Calu3 (cell line): ENCODE results near the gene HCRTR1. TPM values are rescaled to one million over a fixed set of nuclear protein-coding genes. Genes with fewer than 3 reads are reported as not detected.
A peak's percentile ranks its signal among the peaks of the same experiment; 100 is the strongest.

Source experiments
- BruUV-seq: library from RNA; stranded (reverse); fragments of 400-500 nt; replicated peaks from 2 replicates; lab custom pipeline; 2021; lab: Mats Ljungman, UMichigan
- CTCF ChIA-PET: fragments of 300-600 bp; sonication (Branson Sonifier 250); formaldehyde crosslinking; loops from one replicate; lab custom pipeline; 2022; ENCODE audit warnings: antibody characterized with exemption; lab: Charles Lee
- DNase-seq: peaks from one replicate; pipeline ENCODE4 v3.0.0; 2022
- H3K27ac Mint-ChIP-seq: one replicate; pipeline ENCODE4 v1.8.0; 2022; ENCODE audit warnings: mixed read lengths; ENCODE audit not compliant: unreplicated experiment
- H3K27me3 Mint-ChIP-seq: one replicate; pipeline ENCODE4 v1.8.0; 2022; ENCODE audit warnings: mixed read lengths; ENCODE audit not compliant: unreplicated experiment
- H3K36me3 Mint-ChIP-seq: one replicate; pipeline ENCODE4 v1.8.0; 2022; ENCODE audit warnings: mild to moderate bottlenecking, moderate library complexity, mixed read lengths; ENCODE audit not compliant: insufficient read depth, unreplicated experiment
- H3K4me1 Mint-ChIP-seq: one replicate; pipeline ENCODE4 v1.8.0; 2022; ENCODE audit warnings: mild to moderate bottlenecking, low read depth, mixed read lengths; ENCODE audit not compliant: unreplicated experiment
- H3K4me3 Mint-ChIP-seq: one replicate; pipeline ENCODE4 v1.8.0; 2022; ENCODE audit warnings: mild to moderate bottlenecking, low read depth, moderate library complexity, mixed read lengths; ENCODE audit not compliant: unreplicated experiment
- H3K9me3 Mint-ChIP-seq: one replicate; pipeline ENCODE4 v1.8.0; 2022; ENCODE audit warnings: low read depth, mixed read lengths; ENCODE audit not compliant: unreplicated experiment
- intact Hi-C: fragments of 100-400 bp; cut with micrococcal nuclease; formaldehyde crosslinking; loops from one replicate; pipeline ENCODE4 v1.10.0; 2022; ENCODE audit not compliant: unreplicated experiment
- total RNA-seq: library from RNA; stranded (reverse); gene quantifications from 2 replicates; pipeline ENCODE4 v1.2.3, GENCODE V29; 2022
- TF ChIP-seq, protein P1 (sequence below): fragments of 200-600 bp; IDR thresholded peaks from one replicate; pipeline ENCODE4 v1.8.0; 2022; ENCODE audit warnings: antibody characterized with exemption; ENCODE audit not compliant: unreplicated experiment

Gene HCRTR1
- total RNA-seq, 1 experiment from 2014 or later = not detected

DNA sequence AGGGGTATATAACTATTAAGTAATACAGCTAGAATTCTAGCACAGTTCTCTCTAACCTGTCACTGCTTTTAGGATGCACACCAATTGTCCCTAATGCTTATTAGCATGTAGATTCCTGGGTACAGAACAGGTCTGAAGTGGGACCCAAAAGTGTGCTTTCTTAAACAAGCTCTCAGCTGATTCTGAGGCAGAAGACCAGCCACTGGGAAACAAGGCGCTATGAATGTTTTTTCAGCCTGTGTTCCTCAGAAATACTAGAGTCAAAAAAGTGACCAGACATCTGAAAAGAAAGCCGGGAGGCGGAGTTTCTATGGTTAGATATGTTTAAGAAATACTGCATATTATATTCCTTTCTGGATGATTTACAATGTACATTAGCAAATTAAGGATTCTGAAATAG is 25.4 kb downstream of the HCRTR1 start:
- no TSS peak for BruUV-seq
- intact Hi-C loops = no loop called here
- peaks cover 17% of the 10 kb centered on the region for H3K27me3 Mint-ChIP-seq
- CTCF ChIA-PET = no interaction called here
- H3K27ac Mint-ChIP-seq = no peak overlapping the region
- peaks cover 20% of the 10 kb centered on the region for H3K4me1 Mint-ChIP-seq
- peaks cover 17% of the 10 kb centered on the region for H3K36me3 Mint-ChIP-seq
- no peak for DNase-seq
- TF ChIP-seq, protein P1, sequence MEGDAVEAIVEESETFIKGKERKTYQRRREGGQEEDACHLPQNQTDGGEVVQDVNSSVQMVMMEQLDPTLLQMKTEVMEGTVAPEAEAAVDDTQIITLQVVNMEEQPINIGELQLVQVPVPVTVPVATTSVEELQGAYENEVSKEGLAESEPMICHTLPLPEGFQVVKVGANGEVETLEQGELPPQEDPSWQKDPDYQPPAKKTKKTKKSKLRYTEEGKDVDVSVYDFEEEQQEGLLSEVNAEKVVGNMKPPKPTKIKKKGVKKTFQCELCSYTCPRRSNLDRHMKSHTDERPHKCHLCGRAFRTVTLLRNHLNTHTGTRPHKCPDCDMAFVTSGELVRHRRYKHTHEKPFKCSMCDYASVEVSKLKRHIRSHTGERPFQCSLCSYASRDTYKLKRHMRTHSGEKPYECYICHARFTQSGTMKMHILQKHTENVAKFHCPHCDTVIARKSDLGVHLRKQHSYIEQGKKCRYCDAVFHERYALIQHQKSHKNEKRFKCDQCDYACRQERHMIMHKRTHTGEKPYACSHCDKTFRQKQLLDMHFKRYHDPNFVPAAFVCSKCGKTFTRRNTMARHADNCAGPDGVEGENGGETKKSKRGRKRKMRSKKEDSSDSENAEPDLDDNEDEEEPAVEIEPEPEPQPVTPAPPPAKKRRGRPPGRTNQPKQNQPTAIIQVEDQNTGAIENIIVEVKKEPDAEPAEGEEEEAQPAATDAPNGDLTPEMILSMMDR = no peak
- no peaks in the 10 kb centered on the region for H3K9me3 Mint-ChIP-seq
- no peak overlapping the region for H3K4me3 Mint-ChIP-seq

DNA sequence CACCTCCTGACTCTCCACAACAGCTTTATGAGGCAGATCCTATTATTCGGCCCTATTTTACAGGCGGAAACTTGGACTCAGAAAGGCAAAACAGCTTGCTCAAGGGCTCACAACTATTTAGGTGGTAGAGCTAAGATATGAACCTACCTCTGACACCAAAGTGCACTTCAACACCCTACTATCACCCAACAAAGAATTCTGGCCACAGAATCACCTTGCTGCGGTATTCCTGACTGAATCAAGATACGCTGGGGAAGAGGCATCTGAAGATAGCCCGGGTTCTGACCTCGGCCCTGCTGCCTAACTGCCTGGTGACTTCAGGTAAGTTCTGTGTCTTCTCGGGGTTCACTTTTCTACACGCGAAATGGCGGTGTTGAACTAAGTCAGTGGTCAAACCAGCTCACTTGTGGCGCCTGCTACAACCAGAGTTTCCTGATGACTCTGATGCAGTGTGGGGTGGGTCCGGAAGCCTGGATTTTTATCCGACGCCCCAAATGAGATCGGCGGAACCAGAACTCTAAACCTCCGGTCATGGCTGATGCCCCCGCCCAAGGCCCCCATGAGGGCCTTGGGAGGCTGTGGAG is 26.6 kb downstream of the HCRTR1 start:
- peaks cover 20% of the 10 kb centered on the region for H3K4me1 Mint-ChIP-seq
- H3K4me3 Mint-ChIP-seq = peak overlapping the region; percentile 96
- no peaks in the 10 kb centered on the region for H3K9me3 Mint-ChIP-seq
- peaks cover 17% of the 10 kb centered on the region for H3K27me3 Mint-ChIP-seq
- intact Hi-C loops = no loop called here
- DNase-seq = no peak
- TSS peak; percentile 66 for BruUV-seq
- peak overlapping the region; percentile 99 for H3K27ac Mint-ChIP-seq
- CTCF ChIA-PET = interaction anchor here (1.6 to 1.9 kb wide), 2 partner anchors 94 to 145 kb away, joined by 4 to 15 read pairs; no protein-coding TSS in a partner anchor
- TF ChIP-seq, protein P1 = no peak
- peaks cover 17% of the 10 kb centered on the region for H3K36me3 Mint-ChIP-seq

DNA sequence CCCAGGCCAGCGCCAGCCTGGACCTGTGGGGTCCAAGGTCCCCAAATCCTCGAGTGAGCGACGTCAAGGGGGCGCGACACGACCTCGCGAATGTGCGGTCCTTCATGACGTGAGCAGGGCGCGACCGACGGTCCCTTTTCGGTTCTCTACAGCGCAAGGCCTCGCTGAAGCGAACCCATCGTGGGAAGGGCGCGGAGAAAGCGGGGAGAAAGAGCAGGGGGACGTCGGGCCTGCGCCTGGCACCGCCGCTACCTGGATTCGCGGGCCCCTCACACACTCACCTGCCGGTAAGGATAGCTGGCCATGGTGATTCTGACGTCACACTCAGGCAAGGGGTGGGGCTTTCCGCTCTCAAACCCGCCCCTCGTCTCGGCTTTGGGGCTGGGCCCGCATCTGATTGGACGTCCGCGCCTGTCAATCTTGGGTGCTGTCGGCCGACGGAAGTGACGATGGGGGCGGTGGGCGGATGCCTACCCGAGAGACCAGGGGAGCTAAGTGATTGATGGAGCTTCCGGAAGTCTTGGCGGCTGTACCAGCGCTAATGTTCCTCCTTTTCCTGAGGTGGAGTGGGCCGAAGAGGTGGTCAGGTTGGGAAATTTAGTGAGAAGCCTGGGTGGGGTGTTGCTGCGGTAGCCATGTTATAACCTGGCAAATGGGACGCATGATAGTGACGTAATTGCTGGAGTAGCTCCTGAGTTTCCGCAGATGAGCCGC is 27.2 kb downstream of the HCRTR1 start, which contains the start of gene PEF1:
TSS of gene PEF1 (minus strand) at position 317 of the 714 bp plus-strand sequence. CDS start at position 305, 12 bp downstream.
- Mint-ChIP-seq H3K36me3 (peaks cover 17% of the 10 kb centered on the region), H3K9me3 (no peaks in the 10 kb centered on the region), H3K27me3 (peaks cover 22% of the 10 kb centered on the region), H3K4me1 (peaks cover 20% of the 10 kb centered on the region), H3K4me3 (peak within 1 kb of the TSS; percentile 96), H3K27ac (peak within 1 kb of the TSS; percentile 99)
- TF ChIP-seq, protein P1 = no peak
- BruUV-seq = no TSS peak
- intact Hi-C loops = no loop called here
- CTCF ChIA-PET = interaction anchor here (0.6 to 1.9 kb wide), 11 partner anchors 19 to 461 kb away, joined by 3 to 15 read pairs (median 3); no protein-coding TSS in a partner anchor
- DNase-seq = peak; percentile 99

DNA sequence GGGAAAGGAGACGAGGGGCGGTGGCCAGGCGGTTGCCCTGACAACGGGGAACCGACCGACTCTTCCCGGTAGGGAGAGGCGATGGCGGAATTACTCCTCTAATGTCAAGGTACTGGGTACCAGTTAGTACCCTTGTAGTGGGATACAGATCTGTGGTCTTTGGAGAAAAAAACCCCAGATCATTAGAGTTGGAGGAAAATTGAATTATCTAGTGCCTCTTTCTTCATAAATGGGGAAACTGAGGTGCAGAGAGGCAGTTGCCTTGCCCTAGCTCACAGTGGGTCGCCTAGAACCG is 27.7 kb downstream of the HCRTR1 start:
- no peak for DNase-seq
- H3K36me3 Mint-ChIP-seq = peaks cover 17% of the 10 kb centered on the region
- CTCF ChIA-PET = interaction anchor here (0.6 to 1.9 kb wide), 11 partner anchors 19 to 462 kb away, joined by 3 to 15 read pairs (median 3); no protein-coding TSS in a partner anchor
- TSS peak; percentile 79 for BruUV-seq
- TF ChIP-seq, protein P1 = no peak
- peaks cover 20% of the 10 kb centered on the region for H3K4me1 Mint-ChIP-seq
- intact Hi-C loops = no loop called here
- H3K9me3 Mint-ChIP-seq = no peaks in the 10 kb centered on the region
- peak overlapping the region; percentile 96 for H3K4me3 Mint-ChIP-seq
- peaks cover 27% of the 10 kb centered on the region for H3K27me3 Mint-ChIP-seq
- peak overlapping the region; percentile 99 for H3K27ac Mint-ChIP-seq
